Fibroblast of gingiva (primary cell): ENCODE results near the gene HOXC13.

Experiments used
- DNase-seq: peaks from one replicate; pipeline ENCODE4 v3.0.0-alpha.2; 2011; ENCODE audit warnings: low read depth

Gene HOXC13

DNA sequence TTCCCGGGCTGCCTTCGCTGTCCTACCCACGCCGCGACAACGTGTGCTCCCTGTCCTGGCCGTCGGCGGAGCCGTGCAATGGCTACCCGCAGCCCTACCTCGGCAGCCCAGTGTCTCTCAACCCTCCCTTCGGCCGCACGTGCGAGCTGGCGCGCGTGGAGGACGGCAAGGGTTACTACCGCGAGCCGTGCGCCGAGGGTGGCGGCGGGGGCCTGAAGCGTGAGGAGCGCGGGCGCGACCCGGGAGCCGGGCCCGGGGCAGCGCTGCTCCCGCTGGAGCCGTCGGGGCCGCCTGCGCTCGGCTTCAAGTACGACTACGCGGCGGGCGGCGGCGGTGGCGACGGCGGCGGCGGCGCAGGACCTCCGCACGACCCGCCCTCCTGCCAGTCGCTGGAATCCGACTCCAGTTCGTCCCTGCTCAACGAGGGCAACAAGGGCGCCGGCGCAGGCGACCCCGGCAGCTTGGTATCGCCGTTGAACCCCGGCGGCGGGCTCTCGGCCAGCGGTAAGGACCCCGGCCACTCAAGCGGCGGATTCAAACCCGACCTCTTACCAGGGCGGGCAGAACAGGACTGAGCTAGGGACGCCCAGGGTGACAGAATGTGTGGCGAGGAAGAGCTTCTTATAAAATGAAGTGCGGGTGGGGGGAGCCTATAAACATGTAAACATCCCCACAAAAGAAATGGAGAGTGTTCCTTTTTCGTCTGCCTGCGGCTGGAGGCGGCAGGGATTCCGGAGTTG lies 16.6 kb downstream of the HOXC13 start:
- no peak for DNase-seq

DNA sequence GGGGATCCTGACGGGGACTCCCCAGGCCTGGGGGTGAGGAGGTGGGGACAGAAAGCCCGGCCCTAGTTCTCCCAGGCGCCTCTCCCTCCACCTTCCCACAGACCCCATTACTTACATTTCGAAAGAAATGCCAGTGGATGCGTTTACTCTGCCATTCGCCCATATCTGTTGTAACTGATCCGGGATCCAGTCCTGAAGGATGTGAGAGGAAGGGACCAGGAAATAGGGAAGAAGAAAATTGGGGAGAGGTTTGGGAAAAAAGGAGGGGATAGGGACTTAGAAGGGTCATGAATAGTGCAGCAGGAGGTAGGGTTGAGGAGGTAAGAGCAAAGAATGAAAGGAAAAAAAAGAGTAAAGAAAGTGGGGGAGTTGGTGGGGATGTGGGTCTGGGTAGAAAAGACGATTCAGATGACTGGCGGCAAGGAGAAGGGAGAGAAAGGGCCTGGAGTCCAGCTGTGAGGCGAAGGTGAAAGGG lies 17.2 kb downstream of the HOXC13 start:
- DNase-seq = no peak

DNA sequence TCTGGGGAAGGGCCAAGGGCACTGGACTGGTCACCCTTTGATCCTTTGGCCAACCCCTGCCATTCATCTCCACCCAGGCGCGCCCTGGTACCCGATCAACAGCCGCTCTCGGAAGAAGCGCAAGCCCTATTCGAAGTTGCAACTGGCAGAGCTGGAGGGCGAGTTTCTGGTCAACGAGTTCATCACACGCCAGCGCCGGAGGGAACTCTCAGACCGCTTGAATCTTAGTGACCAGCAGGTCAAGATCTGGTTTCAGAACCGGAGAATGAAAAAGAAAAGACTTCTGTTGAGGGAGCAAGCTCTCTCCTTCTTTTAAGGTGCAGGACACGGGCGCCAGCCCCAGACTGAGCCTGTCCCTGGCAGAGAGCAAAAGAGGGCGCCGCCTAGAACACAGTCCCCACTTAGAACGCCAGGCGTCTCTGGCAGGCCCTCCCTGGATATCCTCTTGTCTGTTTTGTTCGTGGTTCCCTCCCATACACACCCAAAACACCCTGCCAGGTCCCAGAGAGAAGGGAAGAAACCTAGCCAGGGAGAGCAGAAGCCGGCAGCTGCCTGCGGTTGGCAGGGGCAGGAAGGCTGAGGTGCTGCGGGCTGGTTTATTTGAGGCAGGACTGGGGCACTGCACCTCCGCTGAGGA lies 17.7 kb downstream of the HOXC13 start:
- no peak for DNase-seq

DNA sequence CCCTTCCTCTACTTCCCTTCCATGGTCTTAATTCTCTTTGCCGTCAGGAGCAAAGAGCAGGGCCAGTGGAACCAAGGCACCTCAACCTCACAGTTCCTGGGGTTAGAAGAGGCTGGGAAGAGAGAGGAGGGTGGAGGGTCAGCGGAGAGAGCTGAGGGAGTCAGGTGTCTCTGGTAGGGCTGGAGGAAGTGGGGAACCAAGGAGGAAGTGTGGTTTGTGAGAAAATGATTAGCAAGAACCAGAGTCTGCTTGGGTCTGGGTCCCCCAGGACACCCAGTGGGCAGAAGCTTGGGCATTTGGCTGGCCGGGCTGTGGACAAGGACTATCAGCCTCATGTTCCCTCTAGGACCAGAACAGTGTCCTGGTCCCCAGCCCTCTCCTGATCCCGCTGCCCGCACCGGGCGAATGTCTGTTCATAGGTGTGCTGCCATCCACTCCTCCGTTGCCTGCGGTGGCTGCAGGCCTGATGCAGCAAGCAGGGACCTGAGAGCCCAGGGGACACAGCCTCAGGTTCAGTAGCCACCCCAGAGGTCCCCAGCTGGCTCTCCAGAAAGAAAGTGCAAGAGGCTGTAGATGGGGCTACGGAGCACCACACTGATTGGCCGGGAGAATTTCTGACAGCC lies 18.4 kb downstream of the HOXC13 start:
- no peak for DNase-seq

DNA sequence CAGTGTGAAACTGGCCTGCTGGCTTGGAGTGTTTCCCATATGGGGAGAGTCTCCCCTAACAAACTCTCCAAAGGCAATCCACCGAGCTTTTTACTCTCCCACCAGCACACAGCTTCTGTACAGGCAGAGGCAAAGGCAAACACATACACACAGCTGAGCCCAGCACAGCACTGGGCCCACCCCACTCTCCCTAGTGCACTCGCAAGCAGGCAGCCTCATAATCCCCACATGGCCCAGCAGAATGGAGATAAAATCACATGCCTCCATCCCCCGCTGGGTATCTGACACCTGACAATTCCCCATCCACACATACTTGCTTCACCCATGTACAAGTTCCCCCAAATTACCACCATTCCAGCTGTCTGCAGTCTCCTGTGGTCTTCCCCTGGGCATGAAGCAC lies 19.5 kb downstream of the HOXC13 start:
- DNase-seq = no peak

DNA sequence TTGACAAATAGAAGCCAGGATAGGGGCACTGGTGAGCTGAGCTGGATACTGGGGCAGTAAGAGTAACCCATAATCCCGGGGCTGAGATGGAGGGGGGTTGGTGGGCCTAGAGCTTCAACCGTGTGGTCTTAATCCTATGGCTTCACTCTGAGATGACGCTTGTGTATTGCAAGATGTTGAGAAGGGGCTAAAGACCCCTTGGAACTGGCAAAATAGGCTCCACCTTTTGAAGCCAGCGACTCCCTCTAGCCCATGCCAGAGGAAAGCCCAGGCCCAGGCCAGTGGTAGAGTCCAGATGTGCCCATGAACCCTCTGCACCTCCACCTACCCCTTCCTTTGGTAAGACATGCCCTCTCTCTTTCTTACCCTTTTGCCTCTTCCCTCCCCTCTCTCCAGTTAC lies 20.7 kb downstream of the HOXC13 start:
- DNase-seq = no peak

DNA sequence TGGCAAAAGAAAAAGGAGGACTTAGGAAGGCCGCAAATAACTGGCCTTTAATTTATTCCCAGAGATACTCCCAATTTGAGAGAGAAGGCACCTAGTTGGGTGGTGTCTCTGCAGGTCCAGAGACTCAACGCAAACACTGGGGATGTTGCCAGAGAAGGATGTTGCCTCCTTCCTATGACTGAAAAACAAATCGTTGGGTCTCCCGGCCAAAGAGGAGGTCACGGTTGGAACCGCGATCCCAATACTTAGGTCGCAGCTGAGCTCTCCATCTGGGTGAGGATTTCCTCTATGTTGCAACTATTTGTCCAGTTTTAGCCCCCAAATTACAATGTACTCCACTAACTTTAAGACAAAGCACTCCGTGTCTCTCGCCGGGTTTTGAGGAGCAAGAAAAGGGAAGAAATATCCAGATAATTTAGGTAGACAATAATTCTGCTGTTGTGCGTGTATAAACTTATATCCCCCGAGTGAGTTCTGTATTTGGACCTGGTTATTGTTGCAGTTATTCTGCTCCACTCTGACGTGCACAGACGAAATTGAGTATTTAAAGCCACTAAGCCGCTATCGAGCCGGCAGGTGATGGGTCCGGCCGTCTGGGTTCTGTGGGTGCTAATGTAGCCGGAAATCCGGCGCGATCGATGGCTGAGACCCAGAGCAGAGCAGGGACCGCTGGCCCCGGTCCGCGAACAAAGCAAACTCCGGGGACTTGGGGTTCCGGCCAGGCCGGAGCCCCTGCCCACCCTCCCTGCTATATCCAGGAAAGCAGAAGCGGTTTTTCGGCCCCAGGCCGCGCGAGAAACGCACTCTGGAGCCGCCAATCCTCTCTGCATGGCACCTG lies 21.8 kb downstream of the HOXC13 start:
- DNase-seq = no peak

DNA sequence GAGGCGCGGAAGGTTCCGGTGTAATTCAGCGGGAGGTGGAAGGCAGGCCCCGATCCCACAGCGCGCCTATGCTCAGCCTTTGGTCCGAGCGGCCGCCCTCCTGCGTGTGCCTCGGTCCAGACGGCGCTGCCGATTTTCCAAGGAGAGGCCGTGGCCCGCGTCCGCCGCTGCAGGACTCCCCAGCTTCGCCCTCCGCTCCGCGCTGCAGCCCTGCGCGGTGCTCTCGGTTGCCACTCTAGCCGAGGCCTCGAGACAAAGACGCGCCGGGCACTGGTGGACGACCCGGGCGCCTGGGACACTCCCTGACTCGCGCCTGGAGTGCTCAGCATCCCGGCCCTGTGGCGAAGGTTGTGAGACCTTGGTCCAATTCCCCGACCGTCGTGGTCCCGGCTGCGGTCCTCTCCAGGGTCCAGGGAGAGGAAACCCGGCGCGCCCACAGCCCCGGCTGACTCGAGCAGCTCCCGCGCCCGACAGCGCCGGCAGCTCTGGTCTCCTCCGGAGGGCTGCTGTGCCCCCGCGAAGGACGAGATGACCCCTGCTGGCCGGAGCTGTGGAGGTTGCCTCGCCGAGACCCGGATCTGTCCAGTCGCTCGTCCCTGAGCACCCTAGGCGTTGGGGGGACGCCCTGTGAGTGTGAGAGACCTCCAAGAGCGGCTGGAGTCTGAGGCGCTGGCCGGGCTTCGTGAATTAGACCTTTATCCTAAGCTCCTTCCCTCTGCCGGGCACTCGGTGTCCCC lies 22.6 kb downstream of the HOXC13 start:
- DNase-seq = no peak

DNA sequence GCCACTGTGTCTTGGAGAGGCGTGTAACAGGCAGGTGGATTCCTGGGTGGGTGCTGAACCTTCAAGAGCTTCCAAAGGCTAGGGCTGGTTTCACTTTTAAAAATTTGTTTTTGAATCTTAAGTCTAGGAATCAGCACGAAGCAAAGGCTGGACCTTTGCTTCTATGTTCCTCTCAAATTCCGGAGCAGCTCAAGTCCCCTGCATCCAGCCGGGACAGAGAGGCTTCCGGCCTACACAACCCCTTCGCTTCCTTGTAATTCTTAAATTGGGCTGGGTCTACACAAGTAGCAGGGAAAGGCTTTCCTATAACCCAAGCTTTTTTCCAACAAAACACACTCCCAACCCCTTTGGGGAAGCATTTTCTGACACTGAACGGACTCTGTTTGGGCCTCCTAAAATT lies 24.4 kb downstream of the HOXC13 start:
- DNase-seq = no peak

DNA sequence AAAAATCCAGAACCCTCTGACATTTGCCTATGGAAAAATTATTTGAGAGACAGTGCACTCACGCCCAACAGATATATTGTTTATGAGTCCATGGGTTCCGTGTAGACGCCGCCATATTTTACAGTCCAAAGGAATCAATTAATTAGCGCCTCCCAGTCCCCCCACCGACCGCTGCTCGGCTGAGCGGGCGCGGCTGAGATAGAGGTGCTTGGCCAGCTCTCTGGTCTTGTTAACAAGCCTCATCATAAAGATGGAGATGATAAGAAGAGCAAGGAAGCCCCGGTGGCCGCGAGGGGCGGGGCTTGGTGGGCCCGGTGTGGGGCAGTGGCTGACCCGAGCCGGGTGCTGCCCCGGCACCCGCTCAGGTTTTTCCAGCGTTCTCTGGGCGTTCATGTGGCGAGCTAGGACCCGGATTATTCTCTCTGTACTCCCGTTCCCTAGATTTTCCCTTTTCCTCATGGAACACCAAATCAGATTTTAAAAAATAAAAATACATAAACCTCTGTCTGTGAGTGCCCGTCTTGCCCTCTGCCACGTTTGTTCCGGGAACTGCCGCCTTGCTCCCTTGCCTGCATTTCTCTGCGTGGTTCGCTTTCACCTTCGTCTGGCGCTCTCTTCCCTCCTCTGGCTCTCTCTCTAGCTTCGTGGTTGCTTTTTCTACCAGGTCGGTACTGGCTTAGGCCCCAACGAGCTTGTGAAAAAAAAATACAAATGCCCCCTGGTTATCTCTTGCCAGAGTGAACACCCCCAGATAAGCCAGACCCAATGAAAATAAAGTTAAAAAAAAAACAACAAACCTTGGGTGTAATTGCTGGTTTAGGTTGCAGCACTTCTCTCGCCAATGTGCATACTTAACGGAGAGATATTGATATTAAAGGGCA lies 25.0 kb downstream of the HOXC13 start:
- DNase-seq = no peak

DNA sequence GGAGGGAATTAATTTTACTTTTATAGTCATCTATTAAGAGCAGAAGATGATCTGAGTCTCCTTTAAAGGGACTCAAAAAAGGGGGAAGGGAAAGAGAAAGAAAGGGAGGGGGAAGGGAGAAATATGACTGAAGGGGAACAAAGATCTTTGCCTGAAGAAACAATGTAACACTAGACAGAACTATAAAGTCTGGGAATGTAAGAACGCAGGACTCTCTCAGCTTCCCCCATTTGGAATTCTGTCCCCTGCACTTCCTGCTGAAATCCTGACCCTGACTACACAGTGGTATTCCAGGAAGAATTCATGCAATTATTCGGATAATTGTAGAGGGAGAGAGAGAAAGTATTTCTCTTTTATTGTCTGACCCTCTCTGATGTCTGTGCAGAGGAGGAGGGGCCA lies 25.7 kb downstream of the HOXC13 start:
- no peak for DNase-seq

DNA sequence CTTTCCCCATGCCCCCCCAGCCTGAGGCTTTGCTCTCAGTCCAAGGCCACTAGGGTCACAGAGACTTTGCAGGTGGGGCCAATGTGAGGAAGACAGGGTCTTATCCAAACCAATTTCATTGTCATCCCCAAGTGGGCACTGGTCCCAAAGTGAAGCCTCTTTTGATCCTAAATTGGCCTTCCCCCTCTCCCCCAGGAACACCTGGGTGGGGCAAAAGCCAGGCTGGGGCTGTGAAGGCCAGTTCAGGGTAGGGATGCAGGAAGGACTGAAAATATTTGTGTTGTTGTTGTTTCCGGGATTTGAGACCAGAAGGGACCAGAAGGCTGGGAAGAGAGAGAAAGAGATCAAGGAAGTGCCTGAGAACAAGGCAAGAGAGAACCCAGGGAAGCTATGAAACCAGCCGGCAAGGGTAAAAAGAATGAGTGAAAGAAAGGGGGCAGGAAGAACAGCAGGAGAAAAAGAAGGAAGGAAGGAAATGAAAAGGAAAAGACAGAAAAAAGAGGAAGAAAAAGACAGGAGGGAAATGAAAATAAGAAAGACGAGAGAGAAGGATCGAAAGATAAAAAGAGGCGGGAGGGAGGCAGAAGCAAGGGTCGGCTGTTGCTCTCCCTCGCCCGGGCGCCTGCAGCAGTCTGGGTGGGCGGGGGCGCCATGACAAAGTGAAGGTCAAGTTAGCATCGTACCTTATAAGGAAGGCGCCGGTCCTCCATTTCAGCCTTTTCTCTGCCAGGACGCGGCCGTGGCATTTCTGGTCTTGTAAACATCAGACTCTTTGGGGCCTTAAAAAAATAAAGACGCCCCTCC lies 26.9 kb downstream of the HOXC13 start:
- DNase-seq = no peak

DNA sequence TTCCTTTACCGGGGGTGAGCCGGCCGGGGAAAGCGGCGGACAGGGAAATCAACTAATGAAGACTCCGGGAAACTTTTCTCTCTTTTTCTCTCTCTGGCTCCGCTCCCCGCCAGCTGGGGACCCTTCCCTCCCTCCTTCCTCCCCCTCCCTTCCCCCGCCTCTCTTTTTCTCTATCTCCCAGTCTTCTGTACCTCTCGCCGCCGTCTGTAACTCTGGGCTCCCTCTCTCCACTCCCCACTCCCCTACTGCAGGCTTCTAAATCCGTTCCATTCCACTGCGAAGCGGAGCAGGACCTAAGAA lies 27.4 kb downstream of the HOXC13 start:
- no peak for DNase-seq

DNA sequence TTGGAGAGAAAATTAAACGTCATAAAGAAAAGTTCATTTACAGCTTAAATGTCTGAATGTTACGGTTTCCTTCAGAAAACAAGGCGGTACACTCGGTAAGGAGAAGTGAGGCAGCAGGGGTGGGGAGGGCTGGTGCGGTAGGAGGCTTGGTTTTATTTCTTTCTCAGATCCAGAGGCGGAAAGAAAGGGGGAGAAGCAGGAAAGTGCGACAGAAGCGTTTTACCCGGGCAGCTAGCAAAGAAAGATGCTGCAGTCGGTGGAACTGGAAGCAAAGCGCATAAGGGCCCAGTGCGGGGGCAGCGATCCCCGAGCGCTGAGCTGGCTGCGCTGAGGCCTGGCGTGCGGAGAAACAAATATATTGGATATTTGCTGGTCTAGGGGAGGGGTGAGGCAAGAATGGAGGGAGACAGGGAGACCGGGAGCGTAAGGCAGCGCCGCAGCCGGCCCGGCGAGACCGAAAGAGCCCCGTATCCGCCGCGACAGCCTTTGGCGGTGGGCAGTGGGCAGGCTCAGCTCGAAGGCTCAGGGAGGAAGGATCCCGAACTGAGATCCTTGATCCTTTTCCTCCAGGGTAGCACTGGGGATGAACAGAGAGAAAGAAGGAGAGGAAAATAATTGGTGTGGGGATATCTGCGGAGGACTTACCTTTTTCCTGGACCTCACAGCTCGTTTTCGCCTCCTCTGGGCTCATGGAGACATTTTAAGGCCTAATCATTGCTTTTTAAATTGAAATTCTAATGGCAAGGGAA lies 27.9 kb downstream of the HOXC13 start:
- DNase-seq = no peak

DNA sequence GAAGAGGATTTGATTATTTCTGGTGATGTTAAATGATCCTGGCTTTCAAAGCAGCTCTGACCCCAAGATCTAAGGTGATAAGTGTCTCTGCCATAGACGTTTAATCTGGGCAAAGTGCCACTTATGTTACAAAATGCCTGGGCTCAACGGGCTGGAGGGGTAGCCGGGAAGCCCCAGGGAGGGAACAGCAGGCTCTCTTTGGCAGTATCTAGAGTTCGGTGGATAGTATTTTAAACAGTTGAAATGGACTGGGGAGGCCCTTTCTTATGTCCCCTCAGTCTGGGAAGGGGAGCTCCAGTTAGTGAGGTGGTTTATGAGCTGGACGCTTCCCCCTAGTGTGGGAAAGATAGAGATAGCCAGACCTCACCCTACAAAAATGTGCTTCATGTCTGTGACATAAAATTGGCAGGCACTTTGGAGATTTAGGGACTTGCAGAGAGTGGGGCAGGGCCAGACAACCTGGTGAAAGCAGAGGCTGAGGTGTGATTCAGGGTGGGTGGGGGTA lies 28.8 kb downstream of the HOXC13 start:
- no peak for DNase-seq

DNA sequence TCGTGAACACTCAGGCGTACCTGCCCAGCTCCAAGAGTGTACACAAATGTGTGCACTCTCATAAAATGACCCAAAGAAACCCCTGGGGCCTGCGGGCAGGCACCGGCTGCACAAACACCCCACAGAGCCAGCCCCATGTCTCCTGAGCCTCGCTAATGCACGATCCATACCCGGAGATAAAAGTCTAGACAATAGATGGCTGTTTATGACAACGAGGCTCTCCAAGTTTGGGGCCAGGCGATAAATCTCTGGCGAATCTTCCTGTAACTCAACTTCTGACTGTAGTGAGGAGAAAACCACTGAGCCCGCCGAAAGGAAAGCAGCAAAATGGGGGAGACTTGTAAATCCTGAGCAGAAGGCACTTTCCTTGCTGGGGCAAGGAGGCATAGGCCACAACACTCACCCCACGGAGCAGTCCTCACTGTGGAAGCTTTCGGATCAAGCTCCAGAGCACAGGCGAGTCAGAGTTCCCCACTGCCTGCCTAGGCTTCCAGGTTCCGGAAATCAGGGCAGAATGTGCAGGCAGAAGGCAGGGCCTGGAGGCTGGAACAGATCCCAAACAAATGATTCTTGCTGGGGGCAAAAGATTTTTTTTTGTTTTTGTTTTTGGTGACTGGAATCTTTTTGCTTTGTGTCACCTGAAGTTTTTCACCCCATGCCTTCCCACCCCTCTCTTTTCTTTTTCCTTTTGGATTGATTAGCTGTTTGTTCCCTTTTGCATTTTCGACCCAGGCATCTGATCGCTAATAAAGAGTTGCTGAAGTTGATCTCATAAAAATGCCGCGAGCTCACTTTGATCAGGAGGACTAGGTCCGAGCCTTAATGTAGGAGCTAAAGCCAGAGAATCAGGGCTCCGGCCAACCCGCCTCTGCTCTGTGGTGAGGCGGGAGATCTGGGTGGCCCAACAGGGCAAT lies 29.8 kb downstream of the HOXC13 start:
- DNase-seq = no peak

DNA sequence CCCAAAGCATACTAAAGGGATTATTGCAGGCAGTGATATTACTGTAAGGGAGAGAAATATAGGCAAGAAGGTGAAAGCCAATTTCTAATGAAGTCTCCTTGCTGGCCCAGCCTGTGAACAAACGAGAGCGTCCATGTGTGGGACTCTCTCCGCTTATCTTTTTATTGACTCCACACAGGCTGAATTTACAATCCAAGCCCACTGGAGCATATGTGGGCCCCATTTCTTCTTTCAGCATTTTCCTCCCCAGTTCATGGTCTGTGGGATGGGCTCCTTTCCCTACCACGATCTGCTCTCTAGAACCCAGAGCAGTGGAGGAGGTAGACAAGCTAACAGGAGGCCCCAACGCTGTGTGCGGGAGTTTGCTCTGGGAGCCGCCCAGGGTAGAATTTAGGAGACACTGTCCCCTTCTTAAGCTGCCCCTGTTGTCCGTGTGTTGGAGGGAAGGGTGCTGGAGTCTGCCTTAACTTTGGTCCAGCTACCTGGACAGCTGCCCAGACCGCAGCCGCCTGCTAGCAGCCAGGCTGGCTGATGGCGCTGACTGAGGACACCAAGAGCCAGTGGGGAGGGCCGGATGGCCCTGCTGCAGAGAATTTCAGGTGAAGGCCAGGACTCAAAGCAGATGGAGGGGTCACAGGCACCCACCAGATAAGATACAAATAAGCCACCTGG lies 31.1 kb downstream of the HOXC13 start:
- no peak for DNase-seq

DNA sequence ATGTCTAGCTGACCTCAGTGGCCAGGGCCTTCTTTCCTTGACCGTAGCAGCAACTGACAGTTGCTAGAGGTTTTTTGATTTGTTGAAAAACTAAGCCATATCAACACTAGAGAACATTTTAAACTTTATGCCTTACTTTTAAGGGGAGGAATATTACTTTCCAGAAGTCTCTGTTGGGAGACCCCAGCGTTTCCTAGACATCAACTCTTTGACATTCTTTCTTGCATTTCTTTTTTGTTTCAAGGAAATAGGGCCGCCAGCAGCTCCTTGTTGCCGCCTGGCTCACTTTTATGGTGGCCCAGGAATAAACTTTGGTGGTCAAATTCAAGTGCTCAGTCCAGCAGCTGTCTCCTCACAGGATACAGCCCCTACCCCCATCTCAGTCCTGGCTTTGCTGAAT lies 31.8 kb downstream of the HOXC13 start:
- no peak for DNase-seq
